Upper lobe of left lung (tissue), 4 donors: ENCODE measurements around the gene EXOC6.

Experiments
- CTCF ChIP-seq, 6 experiments: fragments of 450-650 bp in 4 of 6; fragments of 200-600 bp in 2 of 6; sonication (generic) in 2 of 6; IDR thresholded peaks; one replicate each; pipeline ENCODE4 v1.5.1; 2016 to 2019; ENCODE audit warnings: antibody characterized with exemption in 6 of 6
- POLR2A ChIP-seq, 4 donors: fragments of 450-650 bp; IDR thresholded peaks; one replicate each; pipeline ENCODE4 v1.5.1; 2016 to 2017; ENCODE audit warnings: antibody characterized with exemption in 4 of 4, mild to moderate bottlenecking in 2 of 4

GRCh38 chr10:93071177-93071472 lies 222.8 kb downstream of the EXOC6 start:
- no peak for TF ChIP-seq POLR2A (IDR thresholded peaks at IDR 0.05)
- no peak for TF ChIP-seq CTCF (IDR thresholded peaks at IDR 0.05)
